ENCODE results near the gene MEF2A. TPM values are rescaled to one million over a fixed set of nuclear protein-coding genes. Genes with fewer than 3 reads are reported as not detected.

The MEF2A gene
- total RNA-seq, 4 donors from 2014 or later = 16.9 to 47.5 (median 24.3) TPM

DNA sequence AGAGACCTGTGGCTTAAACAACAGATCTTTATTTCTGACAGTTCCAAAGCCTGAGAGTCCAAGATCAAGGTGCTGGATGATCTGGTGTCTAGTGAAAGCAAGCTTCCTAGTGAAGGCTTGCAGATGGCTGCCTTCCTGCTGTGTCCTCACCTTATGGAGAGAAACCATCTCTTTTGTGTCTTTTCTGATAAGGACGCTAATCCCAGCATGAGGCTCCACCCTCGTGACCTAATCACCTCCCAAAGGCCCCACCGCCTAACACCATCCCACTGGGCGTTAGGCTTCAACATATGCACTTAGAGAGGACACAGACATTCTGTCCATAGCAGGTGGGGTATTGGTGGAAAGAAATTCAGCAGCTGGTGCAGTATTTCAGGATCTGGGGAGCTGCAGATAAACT is 187.3 kb downstream of the MEF2A start:
- intact Hi-C loops (cut with DNase I) = no loop called here
- DNase-seq = no peak
- Histone ChIP-seq H3K9me3 (no peaks in the 10 kb centered on the region), H3K36me3 (no peaks in the 10 kb centered on the region), H3K4me3 (no peak overlapping the region), H3K4me1 (peaks cover 0 to 8% (median 0%) of the 10 kb centered on the region in 3 donors), H3K27me3 (no peaks in the 10 kb centered on the region), H3K27ac (no peak overlapping the region)
- TF ChIP-seq POLR2A (IDR thresholded peaks at IDR 0.05) = no peak
- TF ChIP-seq, protein P1, sequence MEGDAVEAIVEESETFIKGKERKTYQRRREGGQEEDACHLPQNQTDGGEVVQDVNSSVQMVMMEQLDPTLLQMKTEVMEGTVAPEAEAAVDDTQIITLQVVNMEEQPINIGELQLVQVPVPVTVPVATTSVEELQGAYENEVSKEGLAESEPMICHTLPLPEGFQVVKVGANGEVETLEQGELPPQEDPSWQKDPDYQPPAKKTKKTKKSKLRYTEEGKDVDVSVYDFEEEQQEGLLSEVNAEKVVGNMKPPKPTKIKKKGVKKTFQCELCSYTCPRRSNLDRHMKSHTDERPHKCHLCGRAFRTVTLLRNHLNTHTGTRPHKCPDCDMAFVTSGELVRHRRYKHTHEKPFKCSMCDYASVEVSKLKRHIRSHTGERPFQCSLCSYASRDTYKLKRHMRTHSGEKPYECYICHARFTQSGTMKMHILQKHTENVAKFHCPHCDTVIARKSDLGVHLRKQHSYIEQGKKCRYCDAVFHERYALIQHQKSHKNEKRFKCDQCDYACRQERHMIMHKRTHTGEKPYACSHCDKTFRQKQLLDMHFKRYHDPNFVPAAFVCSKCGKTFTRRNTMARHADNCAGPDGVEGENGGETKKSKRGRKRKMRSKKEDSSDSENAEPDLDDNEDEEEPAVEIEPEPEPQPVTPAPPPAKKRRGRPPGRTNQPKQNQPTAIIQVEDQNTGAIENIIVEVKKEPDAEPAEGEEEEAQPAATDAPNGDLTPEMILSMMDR (IDR thresholded peaks at IDR 0.05) = no peak
- 89 to 94% methylated on average over 2 to 4 of the region's 4 CpGs for WGBS, 2 donors

DNA sequence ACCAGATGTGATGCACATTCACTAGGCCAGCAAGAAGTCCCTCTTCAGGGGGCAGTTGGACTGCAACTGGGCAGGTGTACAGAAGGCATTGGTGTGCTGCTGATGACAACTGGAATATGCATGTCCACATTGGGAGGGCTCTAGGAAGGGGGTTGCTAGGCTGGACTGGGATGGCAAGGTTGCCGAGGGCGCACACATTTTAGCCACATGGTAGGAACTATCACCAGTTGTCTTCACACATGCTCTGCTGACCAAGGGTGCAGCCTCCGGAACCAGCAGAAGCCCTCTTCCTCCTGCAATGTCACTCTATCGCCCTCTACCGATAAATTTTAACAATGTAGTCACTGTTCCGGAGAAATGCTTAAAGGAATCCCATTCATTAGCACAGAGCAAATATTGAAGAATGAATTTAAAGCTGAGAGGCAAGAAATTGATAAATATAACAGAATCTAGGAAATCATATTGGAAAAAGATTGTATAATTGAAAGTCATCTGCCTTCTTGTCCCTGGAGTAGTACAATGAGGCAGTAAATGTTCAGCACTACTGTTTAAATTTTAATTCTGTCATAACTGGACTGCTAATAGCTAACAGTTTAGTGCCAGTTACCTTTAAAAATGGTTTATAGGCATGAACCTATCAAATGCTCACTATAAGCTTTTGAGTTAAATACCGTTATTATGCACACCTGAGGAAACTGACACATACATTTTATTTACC is 190.1 kb downstream of the MEF2A start:
- 4 to 10% methylated on average over 5 to 7 of the region's 7 CpGs for WGBS, 2 donors
- Histone ChIP-seq H3K27me3 (no peaks in the 10 kb centered on the region), H3K4me1 (no peaks in the 10 kb centered on the region), H3K36me3 (no peaks in the 10 kb centered on the region), H3K27ac (no peak overlapping the region), H3K9me3 (no peaks in the 10 kb centered on the region), H3K4me3 (no peak overlapping the region)
- no peak for DNase-seq
- intact Hi-C loops (cut with DNase I) = no loop called here
- TF ChIP-seq, protein P1 (IDR thresholded peaks at IDR 0.05) = peak; percentile 70 to 81 (median 76)
- no peak for TF ChIP-seq POLR2A (IDR thresholded peaks at IDR 0.05)

DNA sequence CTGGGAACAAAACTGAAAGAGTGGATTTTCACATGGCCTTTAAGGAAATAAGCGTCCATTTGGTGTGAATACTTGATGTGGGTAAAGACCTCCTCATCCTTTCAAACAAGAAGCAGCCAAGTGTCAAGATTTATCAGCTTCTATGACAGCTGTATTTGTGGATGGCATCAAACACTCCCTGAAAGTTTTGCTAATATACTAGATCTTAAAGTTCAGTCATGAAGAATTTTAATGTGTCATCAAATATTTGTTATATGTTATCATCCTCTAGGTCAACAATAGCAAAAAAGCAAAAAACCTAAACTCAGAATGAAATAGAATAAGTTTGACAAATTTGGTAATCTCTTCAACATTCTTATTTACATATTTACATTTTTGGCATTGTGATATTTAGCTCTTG is 196.5 kb downstream of the MEF2A start:
- intact Hi-C loops (cut with DNase I) = no loop called here
- WGBS, 2 donors = 100% methylated on average over 1 of the region's 1 CpG

DNA sequence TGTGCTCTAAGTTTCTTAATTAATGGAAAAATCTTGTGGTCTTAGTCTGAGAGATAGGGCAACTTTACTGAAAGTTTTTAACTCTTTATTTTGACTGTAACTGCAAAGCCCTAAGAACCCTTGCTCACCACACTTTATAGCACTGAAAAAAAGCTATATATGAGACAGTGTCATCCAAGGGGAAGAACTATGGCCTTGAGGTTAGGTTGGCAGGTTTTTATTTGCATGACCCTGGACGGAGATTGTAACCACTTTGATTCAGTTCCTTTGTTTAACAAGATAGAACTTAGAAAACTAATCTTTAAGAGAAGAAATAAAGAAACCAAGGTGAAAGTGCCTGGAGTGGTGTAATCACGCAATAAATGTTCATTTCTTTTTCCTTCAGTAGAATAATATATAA is 198.0 kb downstream of the MEF2A start:
- no peak overlapping the region for H3K27ac ChIP-seq
- intact Hi-C loops (cut with DNase I) = no loop called here
- no peaks in the 10 kb centered on the region for H3K36me3 ChIP-seq
- WGBS, 2 donors = 80 to 81% methylated on average over 2 of the region's 2 CpGs
- TF ChIP-seq POLR2A (IDR thresholded peaks at IDR 0.05) = no peak
- TF ChIP-seq, protein P1 (IDR thresholded peaks at IDR 0.05) = no peak
- H3K27me3 ChIP-seq = no peaks in the 10 kb centered on the region
- H3K9me3 ChIP-seq = no peaks in the 10 kb centered on the region
- no peaks in the 10 kb centered on the region for H3K4me1 ChIP-seq
- H3K4me3 ChIP-seq = no peak overlapping the region
- no peak for DNase-seq

More for the DNA sequence above, 196.5 kb downstream of the MEF2A start:
- H3K4me1 ChIP-seq = no peaks in the 10 kb centered on the region
- no peak overlapping the region for H3K27ac ChIP-seq
- H3K27me3 ChIP-seq = no peaks in the 10 kb centered on the region
- no peak overlapping the region for H3K4me3 ChIP-seq
- no peaks in the 10 kb centered on the region for H3K9me3 ChIP-seq
- TF ChIP-seq, protein P1 (IDR thresholded peaks at IDR 0.05) = no peak
- no peak for TF ChIP-seq POLR2A (IDR thresholded peaks at IDR 0.05)
- no peak for DNase-seq
- no peaks in the 10 kb centered on the region for H3K36me3 ChIP-seq

DNA sequence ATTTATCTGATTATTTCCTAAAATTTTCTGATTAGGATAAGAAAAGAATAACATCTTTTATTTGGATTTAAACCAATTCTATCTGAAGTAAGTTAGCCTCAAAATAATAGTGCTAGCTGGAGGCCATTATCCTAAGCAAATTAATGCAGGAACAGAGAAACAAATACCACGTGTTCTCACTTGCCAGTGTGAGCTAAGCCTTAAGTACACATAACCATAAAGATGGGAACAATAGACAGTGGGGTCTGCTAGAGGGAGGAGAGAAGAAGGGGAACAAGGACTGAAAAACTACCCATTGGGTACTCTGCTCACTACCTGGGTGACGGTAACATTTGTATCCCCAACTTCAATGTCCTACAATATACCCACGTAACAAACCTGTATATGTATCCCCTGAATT is 198.7 kb downstream of the MEF2A start:
- H3K4me1 ChIP-seq = no peaks in the 10 kb centered on the region
- H3K27ac ChIP-seq = no peak overlapping the region
- TF ChIP-seq POLR2A (IDR thresholded peaks at IDR 0.05) = no peak
- TF ChIP-seq, protein P1 (IDR thresholded peaks at IDR 0.05) = no peak
- DNase-seq = no peak
- H3K36me3 ChIP-seq = no peaks in the 10 kb centered on the region
- no peaks in the 10 kb centered on the region for H3K9me3 ChIP-seq
- no peak overlapping the region for H3K4me3 ChIP-seq
- intact Hi-C loops (cut with DNase I) = no loop called here
- WGBS, 2 donors = 68 to 83% methylated on average over 3 of the region's 3 CpGs
- H3K27me3 ChIP-seq = no peaks in the 10 kb centered on the region

Small RNAs within 50 kb of the gene (small RNA-seq; reads per million reads assigned to genes)
- 0 reads per million in 4 donors for gene RF00019

Other genes with a start within 250 kb of the MEF2A start
- gene LYSMD4, start 167.5 kb downstream of the MEF2A start, total RNA-seq = 10 to 100 TPM in 3 of 4 donors, 1 to 10 TPM in 1; 9.3 to 18.1 (median 14.1) TPM